IMR-90 (cell line): ENCODE measurements around the gene DMXL1. TPM values are rescaled to one million over a fixed set of nuclear protein-coding genes. Genes with fewer than 3 reads are reported as not detected.

ENCODE experiments used
- ATAC-seq: fragments of 200-7000 bp; cut with Tn5 transposase; 2 replicates; pipeline ENCODE4 v1.9.1; 2020; ENCODE audit warnings: low read depth, mild to moderate bottlenecking, moderate library complexity
- BruUV-seq: library from RNA; stranded (reverse); fragments of 400-500 nt; replicated peaks from 2 replicates; lab custom pipeline; 2021; lab: Mats Ljungman, UMichigan
- CTCF ChIA-PET: fragments of 300-600 bp; formaldehyde crosslinking; extraction: SDS; loops from one replicate; lab custom pipeline; 2021; ENCODE audit warnings: antibody characterized with exemption; lab: Yijun Ruan, JAX
- POLR2A ChIA-PET: fragments of 300-600 bp; sonication (Branson Sonifier 250); formaldehyde crosslinking; loops from one replicate; lab custom pipeline; 2022; ENCODE audit warnings: antibody characterized with exemption; ENCODE audit not compliant: unreplicated experiment; lab: Charles Lee
- DNase-seq: peaks from one replicate; pipeline ENCODE4 v3.0.0; 2013
- H2AFZ ChIP-seq: replicated peaks from 2 replicates; pipeline ENCODE3; 2013; ENCODE audit warnings: low read length, mild to moderate bottlenecking; ENCODE audit not compliant: poor library complexity
- H2AK5ac ChIP-seq: 2 replicates; pipeline ENCODE4 v1.6.1; 2013; ENCODE audit warnings: low read depth, low read length, inconsistent platforms
- H2AK9ac ChIP-seq: replicated peaks from 2 replicates; pipeline ENCODE3; 2013; ENCODE audit warnings: mild to moderate bottlenecking, low read depth, low read length, moderate library complexity; ENCODE audit not compliant: poor library complexity
- H2BK120ac ChIP-seq: 2 replicates; pipeline ENCODE4 v1.6.1; 2013; ENCODE audit warnings: low read depth, low read length, inconsistent platforms
- H2BK15ac ChIP-seq: 3 replicates; pipeline ENCODE4 v1.6.1; 2013; ENCODE audit warnings: low read depth, low read length, inconsistent platforms
- H2BK20ac ChIP-seq: 2 replicates; pipeline ENCODE4 v1.6.1; 2013; ENCODE audit warnings: low read depth, mild to moderate bottlenecking, inconsistent platforms, low read length, moderate library complexity
- H2BK5ac ChIP-seq: 2 replicates; pipeline ENCODE4 v1.6.1; 2013; ENCODE audit warnings: mild to moderate bottlenecking, low read depth, low read length, inconsistent platforms; ENCODE audit not compliant: poor library complexity, severe bottlenecking
- H3K14ac ChIP-seq: replicated peaks from 2 replicates; pipeline ENCODE4 v1.6.1; 2013; ENCODE audit warnings: low read depth, low read length, inconsistent platforms
- H3K18ac ChIP-seq: 2 replicates; pipeline ENCODE4 v1.6.1; 2013; ENCODE audit warnings: low read depth, low read length, control low read depth
- H3K23ac ChIP-seq: 2 replicates; pipeline ENCODE4 v1.6.1; 2013; ENCODE audit warnings: low read depth, low read length, inconsistent platforms
- H3K27ac ChIP-seq: 2 replicates; pipeline ENCODE4 v1.5.1; 2013; ENCODE audit warnings: mild to moderate bottlenecking, control low read depth, low read length; ENCODE audit not compliant: insufficient read depth
- H3K27me3 ChIP-seq: 2 replicates; pipeline ENCODE4 v1.6.1; 2013; ENCODE audit warnings: low read length; ENCODE audit not compliant: control insufficient read depth, insufficient read depth
- H3K36me3 ChIP-seq: 2 replicates; pipeline ENCODE4 v1.6.1; 2013; ENCODE audit warnings: low read length, mixed read lengths; ENCODE audit not compliant: control insufficient read depth, insufficient read depth
- H3K4ac ChIP-seq: 2 replicates; pipeline ENCODE4 v1.6.1; 2013; ENCODE audit warnings: low read depth, low read length, inconsistent platforms
- H3K4me1 ChIP-seq: 2 replicates; pipeline ENCODE4 v1.6.1; 2013; ENCODE audit warnings: low read length, mixed read lengths; ENCODE audit not compliant: control insufficient read depth, insufficient read depth
- H3K4me2 ChIP-seq: 2 replicates; pipeline ENCODE4 v1.6.1; 2013; ENCODE audit warnings: low read depth, mild to moderate bottlenecking, control low read depth, low read length, moderate library complexity
- H3K4me3 ChIP-seq: 2 replicates; pipeline ENCODE4 v1.5.1; 2013; ENCODE audit warnings: low read depth, mild to moderate bottlenecking, control low read depth, low read length, moderate library complexity; ENCODE audit not compliant: insufficient read depth
- H3K56ac ChIP-seq: 2 replicates; pipeline ENCODE4 v1.6.1; 2013; ENCODE audit warnings: low read length, inconsistent platforms; ENCODE audit not compliant: insufficient read depth; ENCODE audit errors: extremely low read depth
- H3K79me1 ChIP-seq, 2 experiments: 2 replicates each; pipeline ENCODE4 v1.6.1; 2013; ENCODE audit warnings: low read length in 2 of 2, inconsistent platforms in 1 of 2, low read depth in 1 of 2
- H3K9ac ChIP-seq: 2 replicates; pipeline ENCODE4 v1.6.1; 2013; ENCODE audit warnings: low read depth, low read length, control low read depth
- H3K9me1 ChIP-seq: 2 replicates; pipeline ENCODE4 v1.6.1; 2013; ENCODE audit warnings: low read length, inconsistent platforms; ENCODE audit not compliant: insufficient read depth
- H3K9me3 ChIP-seq: 2 replicates; pipeline ENCODE4 v1.6.1; 2013; ENCODE audit warnings: low read length; ENCODE audit not compliant: control insufficient read depth, insufficient read depth
- H4K20me1 ChIP-seq: 2 replicates; pipeline ENCODE4 v1.6.1; 2013; ENCODE audit warnings: low read length, inconsistent platforms; ENCODE audit not compliant: insufficient read depth
- H4K5ac ChIP-seq: 2 replicates; pipeline ENCODE4 v1.6.1; 2013; ENCODE audit warnings: mild to moderate bottlenecking, low read depth, low read length, control low read depth
- H4K8ac ChIP-seq, 2 experiments: 2 replicates each; pipeline ENCODE4 v1.6.1; 2013; ENCODE audit warnings: low read depth in 2 of 2, low read length in 2 of 2, control low read depth in 1 of 2, inconsistent platforms in 1 of 2
- H4K91ac ChIP-seq: 2 replicates; pipeline ENCODE4 v1.6.1; 2013; ENCODE audit warnings: low read depth, low read length, inconsistent platforms; ENCODE audit not compliant: insufficient read depth
- BHLHE40 ChIP-seq: fragments of 150-350 bp; IDR thresholded peaks from 2 replicates; pipeline ENCODE4 v1.6.1; 2016; ENCODE audit warnings: mild to moderate bottlenecking, low read depth, low read length
- CEBPB ChIP-seq: IDR thresholded peaks from 2 replicates; pipeline ENCODE4 v1.6.1; 2012; ENCODE audit warnings: low read depth, low read length, improper control_type of control experiment
- CHD1 ChIP-seq: IDR thresholded peaks from 2 replicates; pipeline ENCODE4 v1.6.1; 2012; ENCODE audit warnings: low read depth, low read length, improper control_type of control experiment
- CTCF ChIP-seq: conservative IDR thresholded peaks from 2 replicates; pipeline ENCODE4 v1.5.1; 2012; ENCODE audit warnings: mild to moderate bottlenecking, low read depth, low read length, improper control_type of control experiment
- ELK1 ChIP-seq: fragments of 150-350 bp; IDR thresholded peaks from 2 replicates; pipeline ENCODE4 v1.6.1; 2016; ENCODE audit warnings: low read depth, mild to moderate bottlenecking, low read length, moderate library complexity, borderline replicate concordance
- FOS ChIP-seq: fragments of 150-350 bp; IDR thresholded peaks from 2 replicates; pipeline ENCODE4 v1.6.1; 2016; ENCODE audit warnings: low read depth, low read length
- MAZ ChIP-seq: IDR thresholded peaks from 2 replicates; pipeline ENCODE4 v1.6.1; 2012; ENCODE audit warnings: low read depth, mild to moderate bottlenecking, low read length, improper control_type of control experiment, moderate library complexity, borderline replicate concordance
- NFE2L2 ChIP-seq: fragments of 150-350 bp; IDR thresholded peaks from 2 replicates; pipeline ENCODE4 v1.6.1; 2016; ENCODE audit warnings: low read depth, mild to moderate bottlenecking, low read length
- RAD21 ChIP-seq: IDR thresholded peaks from 2 replicates; pipeline ENCODE4 v1.6.1; 2012; ENCODE audit warnings: low read length, improper control_type of control experiment
- RCOR1 ChIP-seq: IDR thresholded peaks from 2 replicates; pipeline ENCODE4 v1.6.1; 2012; ENCODE audit warnings: mild to moderate bottlenecking, low read length, improper control_type of control experiment; ENCODE audit not compliant: insufficient replicate concordance
- RFX5 ChIP-seq: IDR thresholded peaks from 2 replicates; pipeline ENCODE4 v1.8.0; 2012; ENCODE audit warnings: low read depth, mild to moderate bottlenecking, low read length, moderate library complexity
- SMC3 ChIP-seq: fragments of 150-350 bp; IDR thresholded peaks from 2 replicates; pipeline ENCODE4 v1.6.1; 2016; ENCODE audit warnings: low read depth, mild to moderate bottlenecking, antibody characterized with exemption, low read length, moderate library complexity
- USF2 ChIP-seq: fragments of 150-350 bp; IDR thresholded peaks from 2 replicates; pipeline ENCODE4 v1.6.1; 2017; ENCODE audit warnings: mild to moderate bottlenecking, antibody characterized with exemption, low read length, low read depth
- WGBS, 2 experiments: methylation state at CpG; one replicate each; pipeline versions ENCODE4 v1.1.5 to v1.1.7; 2013; ENCODE audit warnings: missing lambda C conversion rate in 2 of 2; ENCODE audit not compliant: insufficient read length in 1 of 2; ENCODE audit errors: extremely low coverage in 2 of 2; 5-methylcytosine and 5-hydroxymethylcytosine counted together
- dilution Hi-C: fragments of 300-500 bp; cut with HindIII; formaldehyde crosslinking; loops from one replicate; pipeline ENCODE4 v1.14.3; 2018; ENCODE audit warnings: low sequenced_read_pairs; ENCODE audit not compliant: unreplicated experiment
- in situ Hi-C: fragments of 300-500 bp; cut with MboI; formaldehyde crosslinking; loops from 3 replicates; pipeline ENCODE4 v1.14.3; 2019; ENCODE audit warnings: low sequenced_read_pairs, inconsistent platforms, mixed read lengths
- intact Hi-C: fragments of 100-400 bp; cut with micrococcal nuclease; formaldehyde crosslinking; loops from 2 replicates; pipeline ENCODE4 v1.10.0; 2022
- polyA plus RNA-seq, 3 experiments: library from polyadenylated mRNA; depleted of rRNA; stranded (reverse); fragments of >200 nt; gene quantifications; 2 replicates each; pipeline ENCODE4 v1.2.3, GENCODE V29; 2012; ENCODE audit warnings: low replicate concordance in 1 of 3
- total RNA-seq: library from RNA; depleted of rRNA; stranded (reverse); fragments of >200 nt; gene quantifications from 2 replicates; pipeline ENCODE4 v1.2.3, GENCODE V29; 2012

Gene DMXL1
- total and polyA plus RNA-seq, 2 of the 4 experiments (the other 2 are of a cell fraction): 8.1 to 21.5 TPM

GRCh38 chr5:119074419-119074818 is 3.5 kb downstream of the DMXL1 start:
- intact Hi-C loops: no loop called here
- TF ChIP-seq RCOR1 (no peak), RFX5 (no peak), CHD1 (no peak), MAZ (no peak), SMC3 (no peak), RAD21 (no peak), NFE2L2 (no peak), USF2 (no peak), FOS (no peak), CEBPB (no peak), BHLHE40 (no peak), CTCF (no peak), ELK1 (no peak)

More at GRCh38 chr5:119074419-119074818, 3.5 kb downstream of the DMXL1 start:
- Histone ChIP-seq H3K9ac (no peak overlapping the region), H3K23ac (no peak overlapping the region), H3K36me3 (no peaks in the 10 kb centered on the region), H4K8ac (no peak overlapping the region), H3K4me2 (no peak overlapping the region), H2BK15ac (no peak overlapping the region), H2BK120ac (no peak overlapping the region), H3K27me3 (no peaks in the 10 kb centered on the region), H4K20me1 (peaks cover 6% of the 10 kb centered on the region; the same call in 1 of the 2 replicates), H4K91ac (no peak overlapping the region), H2AFZ (no peak overlapping the region), H3K4me3 (no peak overlapping the region), H3K14ac (no peak overlapping the region), H3K18ac (no peak overlapping the region), H3K27ac (no peak overlapping the region), H4K5ac (no peak overlapping the region), H3K79me1 (peaks cover 19 to 33% of the 10 kb centered on the region in 2 experiments), H3K4me1 (peaks cover 2% of the 10 kb centered on the region; the same call in 1 of the 2 replicates), H2BK20ac (no peak overlapping the region), H3K9me1 (no peaks in the 10 kb centered on the region), H3K56ac (no peak overlapping the region), H3K4ac (no peak overlapping the region), H3K9me3 (no peaks in the 10 kb centered on the region), H2AK5ac (no peak overlapping the region), H2AK9ac (no peak overlapping the region), H2BK5ac (no peak overlapping the region)
- ATAC-seq: no peak
- POLR2A ChIA-PET: interaction anchor here (0.6 kb wide), 1 partner anchor 53 kb away, joined by 3 read pairs; no protein-coding TSS in a partner anchor
- dilution Hi-C loops: no loop called here
- WGBS, 2 experiments: no CpG with 5 or more reads among the region's 3 CpGs
- DNase-seq: no peak
- BruUV-seq: no TSS peak
- in situ Hi-C loops: no loop called here
- CTCF ChIA-PET: interaction anchor here (0.6 kb wide), 1 partner anchor 94 kb away, joined by 3 read pairs; no protein-coding TSS in a partner anchor
